CD1c-positive myeloid dendritic cell (primary cell): ENCODE data around the gene ASXL3.

ENCODE experiments used
- DNase-seq: peaks from one replicate; pipeline ENCODE4 v3.0.0-alpha.2; 2016; ENCODE audit errors: extremely low spot score

The ASXL3 gene

DNA sequence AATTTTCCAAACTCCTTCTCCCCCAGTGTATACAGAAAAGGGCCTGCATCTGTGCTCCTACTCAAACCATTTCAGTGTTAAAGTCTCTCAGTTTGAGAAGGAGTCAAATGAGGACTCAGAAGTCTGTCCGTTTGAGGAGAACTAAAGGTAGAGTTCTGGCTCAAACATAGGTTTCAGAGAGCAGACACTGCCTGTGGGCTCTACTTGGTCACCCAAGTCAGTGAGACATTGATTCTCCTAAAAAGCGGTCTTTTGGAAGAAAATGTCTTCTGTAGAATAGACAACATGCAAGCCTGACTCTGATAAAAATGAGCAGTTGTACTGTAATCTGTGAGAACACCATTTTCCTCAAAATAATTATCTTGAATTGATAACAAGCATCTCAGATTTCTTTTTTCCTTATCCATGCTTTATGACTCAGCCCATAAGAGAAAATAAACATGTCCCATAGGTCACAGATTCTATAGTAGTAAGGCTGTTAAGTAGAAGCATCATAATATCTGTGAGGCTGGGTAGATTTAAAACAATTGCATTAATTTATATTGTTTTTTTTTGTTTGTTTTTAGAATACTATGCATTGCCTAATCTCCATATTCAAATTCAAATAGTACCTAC is 82.8 kb downstream of the ASXL3 start:
- no peak for DNase-seq

GRCh38 chr18:33664241-33664874 is 86.3 kb downstream of the ASXL3 start:
- DNase-seq: no peak

GRCh38 chr18:33665187-33665586 is 87.2 kb downstream of the ASXL3 start:
- DNase-seq: no peak

DNA sequence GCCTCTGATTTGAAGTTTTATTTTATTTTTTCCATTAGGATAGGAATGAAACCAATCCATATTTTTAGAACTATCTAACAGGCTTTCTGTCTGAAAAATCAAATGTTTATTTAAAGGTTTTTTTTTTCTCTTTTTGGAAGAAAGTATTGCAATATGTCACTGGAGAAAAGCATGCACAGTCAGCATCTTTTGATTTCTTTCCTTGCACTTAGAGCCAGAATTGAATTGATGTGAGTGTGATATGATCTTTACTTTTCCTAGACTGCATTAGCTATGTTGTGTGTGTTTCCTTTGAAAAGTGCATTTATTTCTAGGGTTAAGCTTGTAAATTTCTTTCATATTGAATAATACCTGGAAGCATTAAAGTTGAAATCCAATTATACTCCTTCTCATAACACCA is 87.6 kb downstream of the ASXL3 start:
- no peak for DNase-seq

GRCh38 chr18:33666915-33667314 is 88.9 kb downstream of the ASXL3 start:
- DNase-seq: no peak

DNA sequence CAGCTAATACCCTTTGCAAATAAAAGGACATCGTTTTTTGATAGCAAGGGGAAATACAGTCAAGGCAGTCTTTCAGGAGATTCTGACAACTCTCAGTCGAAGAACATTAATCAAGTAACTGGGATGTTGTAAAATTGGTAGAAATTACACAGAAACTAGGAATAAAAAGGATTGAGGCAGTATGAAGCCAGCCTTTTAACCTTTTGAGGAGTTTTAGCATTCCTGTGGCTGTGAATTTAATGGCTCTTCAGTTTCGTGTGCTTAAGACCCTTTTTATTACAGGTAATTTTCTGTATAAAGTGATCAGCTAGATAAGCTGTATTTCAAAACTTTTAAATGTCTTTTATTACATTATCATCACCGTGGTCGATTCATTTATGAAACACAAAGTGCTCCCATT is 91.6 kb downstream of the ASXL3 start:
- DNase-seq: no peak

DNA sequence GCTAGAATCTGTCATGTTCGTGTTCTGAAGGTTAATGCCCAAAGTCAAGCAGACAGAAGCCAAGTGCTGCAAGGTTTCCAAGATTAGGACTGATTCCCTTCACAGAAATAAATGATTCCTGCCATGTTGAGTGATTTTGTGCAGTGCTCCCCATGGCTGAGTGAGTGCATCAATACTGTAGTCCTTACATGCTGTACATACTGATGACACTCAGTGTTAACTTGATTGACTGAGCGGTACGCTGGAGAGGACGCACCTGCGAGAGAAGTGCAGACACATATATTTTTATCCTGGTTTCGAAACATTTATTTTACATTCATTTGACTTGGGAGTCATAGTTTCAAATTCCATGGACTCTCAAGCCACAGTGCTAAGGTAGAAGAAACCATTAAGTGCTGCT is 92.0 kb downstream of the ASXL3 start:
- no peak for DNase-seq

DNA sequence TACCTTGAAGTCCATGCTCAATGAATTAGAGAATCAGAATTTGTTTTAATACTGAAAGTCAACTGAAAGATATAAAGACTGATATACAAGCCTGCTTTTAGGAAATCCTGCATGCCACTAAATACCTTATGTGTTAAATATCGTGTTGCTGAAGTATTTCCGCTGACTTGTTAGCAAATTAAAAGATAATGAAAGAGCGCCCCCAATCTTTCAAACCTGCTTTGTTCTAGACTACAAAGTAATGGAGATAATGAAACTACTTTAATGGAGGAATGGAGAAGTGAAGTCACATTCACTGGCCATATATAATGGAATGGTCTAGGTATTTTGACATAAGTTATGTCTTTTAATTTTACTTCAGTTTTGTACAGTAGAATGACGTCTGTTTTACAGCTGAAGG is 95.7 kb downstream of the ASXL3 start:
- DNase-seq: no peak

DNA sequence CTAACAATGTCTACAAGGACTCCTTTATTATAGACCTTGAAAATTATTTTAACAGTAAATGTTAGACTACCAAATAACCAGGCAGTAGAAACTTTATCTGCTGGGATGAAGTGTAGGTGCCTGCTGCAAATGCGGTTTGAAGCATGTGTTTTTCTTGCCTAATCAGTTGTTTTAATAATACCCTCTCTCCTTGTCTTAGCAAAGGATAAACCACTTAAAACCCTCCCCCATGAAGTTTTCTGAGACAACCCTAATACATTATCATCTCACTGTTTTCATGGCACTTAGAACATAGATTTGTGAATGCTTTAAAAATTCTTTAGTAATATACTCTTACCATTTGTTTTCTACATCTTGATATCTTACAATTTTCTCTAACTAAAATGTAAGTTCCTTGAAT is 98.6 kb downstream of the ASXL3 start:
- no peak for DNase-seq

GRCh38 chr18:33677891-33678290 is 99.9 kb downstream of the ASXL3 start:
- DNase-seq: no peak

- no peak for DNase-seq
Measured at GRCh38 chr18:33682436-33682835, 104.4 kb downstream of the ASXL3 start.

- no peak for DNase-seq
Measured at GRCh38 chr18:33694593-33694992, 116.6 kb downstream of the ASXL3 start.

DNA sequence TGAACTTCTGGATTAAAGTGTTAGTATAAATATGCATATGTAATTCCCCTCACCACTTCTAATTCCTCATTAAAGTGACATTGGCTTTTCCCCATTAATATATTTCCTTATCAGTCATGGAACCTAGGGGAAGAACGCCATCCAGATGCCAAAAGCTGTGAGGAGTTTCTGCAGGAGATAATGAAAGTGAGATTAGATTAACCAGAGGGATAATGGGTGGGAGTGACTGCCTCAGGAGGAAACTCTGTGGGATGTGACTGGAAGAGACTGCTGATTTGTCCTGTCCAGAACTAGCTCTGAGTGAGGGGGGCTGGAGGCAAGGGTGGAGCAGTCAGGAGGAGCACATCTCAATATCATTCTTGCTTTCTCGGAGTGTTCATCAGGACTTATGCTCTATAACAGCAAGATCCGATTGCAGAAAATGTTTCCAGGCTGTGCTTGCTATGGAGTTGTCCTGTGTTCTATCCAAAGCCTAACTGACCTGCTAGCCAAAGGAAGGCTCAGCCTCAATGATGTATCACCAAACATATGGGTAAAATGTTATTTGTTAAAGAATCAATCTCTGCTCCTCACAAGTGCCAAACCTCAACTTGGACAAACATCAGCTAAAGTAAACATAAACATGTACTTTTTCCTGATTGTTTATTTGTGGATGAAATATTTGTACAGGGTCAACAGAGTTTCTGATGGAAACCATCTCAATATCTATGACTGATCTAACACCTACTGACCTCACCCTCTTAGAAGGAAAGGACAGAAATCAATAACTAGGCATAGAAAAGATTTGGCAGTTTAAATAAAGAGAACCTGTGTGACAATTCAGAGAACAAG is 118.5 kb downstream of the ASXL3 start:
- DNase-seq: no peak

- no peak for DNase-seq
Measured at GRCh38 chr18:33697498-33697897, 119.5 kb downstream of the ASXL3 start.

DNA sequence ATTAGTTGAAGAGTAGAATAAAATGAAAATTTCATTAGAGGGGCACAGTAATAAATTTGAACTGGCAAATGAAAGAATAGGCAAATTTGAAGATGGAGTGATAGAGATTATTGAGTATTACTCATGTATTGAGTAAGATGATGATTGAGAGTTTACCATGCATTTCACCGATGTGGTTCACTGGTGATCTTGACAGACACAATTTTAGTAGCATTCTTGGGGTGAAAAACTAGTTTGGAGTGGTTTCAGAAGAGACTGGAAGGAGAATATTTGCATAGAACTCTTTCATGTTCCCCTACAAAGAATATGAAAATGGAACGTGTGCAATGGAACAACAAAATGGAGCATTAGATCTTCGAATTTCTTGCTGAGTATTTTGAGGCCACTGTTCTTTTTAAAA is 121.4 kb downstream of the ASXL3 start:
- DNase-seq: no peak

- no peak for DNase-seq
Measured at GRCh38 chr18:33700513-33700976, 122.5 kb downstream of the ASXL3 start.

- no peak for DNase-seq
Measured at GRCh38 chr18:33702625-33703024, 124.6 kb downstream of the ASXL3 start.

- no peak for DNase-seq
Measured at GRCh38 chr18:33706391-33706790, 128.4 kb downstream of the ASXL3 start.

DNA sequence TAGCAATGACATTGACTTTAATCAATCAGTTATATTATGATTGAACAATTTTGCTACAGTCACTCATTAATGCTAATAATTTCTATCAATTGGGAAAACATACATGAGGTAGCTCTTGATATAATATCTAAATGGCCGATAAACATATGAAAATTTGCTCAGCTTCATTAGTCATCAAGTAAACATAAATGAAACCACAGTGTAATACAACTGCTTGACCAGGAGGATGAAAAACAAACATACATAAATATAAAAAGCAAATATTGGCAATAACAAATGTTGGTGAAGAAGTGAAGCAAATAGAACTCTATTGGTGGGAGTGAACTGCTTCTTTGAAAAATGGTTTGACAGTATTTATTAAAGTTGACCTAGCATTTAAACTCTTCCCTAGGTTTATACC is 130.9 kb downstream of the ASXL3 start:
- no peak for DNase-seq

- no peak for DNase-seq
Measured at GRCh38 chr18:33710269-33710668, 132.2 kb downstream of the ASXL3 start.

DNA sequence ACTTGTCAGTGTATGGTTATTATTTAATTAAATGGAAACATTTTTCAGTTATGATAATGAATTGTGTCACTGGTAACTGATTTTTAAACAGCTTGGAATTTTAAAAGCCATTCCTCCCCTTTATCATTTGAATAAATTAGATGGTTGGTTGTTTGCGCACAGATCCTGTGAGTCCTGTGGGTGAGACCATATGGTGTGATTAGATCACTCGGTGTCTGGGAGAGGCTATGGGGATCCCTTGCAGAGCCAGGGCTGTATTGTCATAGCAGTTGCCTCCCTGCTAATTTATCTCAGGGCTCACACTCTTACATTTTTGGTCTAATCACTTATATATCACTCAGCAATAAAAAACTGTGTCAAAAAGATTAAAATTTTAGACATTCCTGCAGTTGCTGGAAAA is 133.5 kb downstream of the ASXL3 start:
- DNase-seq: no peak

DNA sequence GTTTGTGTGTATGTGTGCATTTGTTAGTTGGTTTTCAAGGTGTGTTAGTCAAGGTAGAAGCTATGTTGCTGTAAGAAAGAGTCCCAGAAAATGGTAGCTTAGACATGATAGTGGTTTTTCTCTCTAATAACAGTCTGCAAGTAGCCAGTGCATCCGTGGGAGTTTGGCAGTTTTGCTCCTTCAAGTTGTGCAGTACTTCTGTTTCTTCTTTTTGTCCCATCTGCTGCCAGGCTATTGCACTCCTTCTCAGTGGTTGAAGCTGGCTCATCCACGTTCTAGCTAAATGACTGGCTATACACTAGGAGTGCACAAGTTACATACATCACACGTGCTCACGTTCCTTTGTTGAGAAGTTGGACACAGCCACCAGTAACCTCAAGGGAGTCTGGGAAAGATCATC is 134.7 kb downstream of the ASXL3 start:
- no peak for DNase-seq

DNA sequence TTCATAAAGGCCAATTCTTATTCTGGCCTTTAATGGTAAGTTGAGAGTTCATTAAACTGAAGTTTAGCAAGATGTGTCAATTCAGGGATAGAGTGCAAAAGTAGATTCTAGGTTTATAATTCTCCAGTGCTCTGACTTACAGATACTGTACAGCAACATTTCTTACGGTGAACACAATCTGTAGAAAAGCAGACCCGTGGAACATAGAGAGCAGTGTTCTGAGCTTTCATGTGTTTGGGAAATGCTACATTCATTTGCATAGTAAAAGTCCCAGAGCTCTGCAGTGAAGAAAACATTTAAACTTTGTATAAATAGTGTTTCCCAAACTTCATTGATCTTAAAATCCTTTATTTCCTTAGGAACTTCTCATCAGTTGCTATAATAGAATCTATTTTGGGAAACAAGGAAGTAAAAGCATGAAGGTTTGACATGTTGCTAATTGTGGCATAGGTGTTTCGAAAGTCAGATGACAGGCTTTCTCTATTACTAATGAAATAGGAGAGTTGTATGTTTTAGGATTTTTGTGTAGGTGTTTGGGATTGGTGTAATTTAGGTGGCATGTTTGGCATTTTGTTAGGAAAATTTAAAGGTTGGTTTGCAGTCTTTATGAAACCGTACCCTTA is 138.2 kb downstream of the ASXL3 start:
- no peak for DNase-seq
